GM18909 (cell line): ENCODE measurements around the gene ZCCHC17.

Experiments
- ATAC-seq: cut with Tn5 transposase; IDR thresholded peaks from one replicate; pipeline ENCODE4 v1.9.1; 2021; ENCODE audit warnings: mild to moderate bottlenecking; ENCODE audit not compliant: unreplicated experiment, poor library complexity

The ZCCHC17 gene

GRCh38 chr1:31302709-31303441 lies 6.0 kb downstream of the ZCCHC17 start:
- ATAC-seq = no peak

- ATAC-seq = no peak
Observed at GRCh38 chr1:31306278-31306677, 9.4 kb downstream of the ZCCHC17 start.

GRCh38 chr1:31308036-31308435 lies 11.2 kb downstream of the ZCCHC17 start:
- ATAC-seq = no peak

GRCh38 chr1:31310198-31310597 lies 13.4 kb downstream of the ZCCHC17 start:
- no peak for ATAC-seq

DNA sequence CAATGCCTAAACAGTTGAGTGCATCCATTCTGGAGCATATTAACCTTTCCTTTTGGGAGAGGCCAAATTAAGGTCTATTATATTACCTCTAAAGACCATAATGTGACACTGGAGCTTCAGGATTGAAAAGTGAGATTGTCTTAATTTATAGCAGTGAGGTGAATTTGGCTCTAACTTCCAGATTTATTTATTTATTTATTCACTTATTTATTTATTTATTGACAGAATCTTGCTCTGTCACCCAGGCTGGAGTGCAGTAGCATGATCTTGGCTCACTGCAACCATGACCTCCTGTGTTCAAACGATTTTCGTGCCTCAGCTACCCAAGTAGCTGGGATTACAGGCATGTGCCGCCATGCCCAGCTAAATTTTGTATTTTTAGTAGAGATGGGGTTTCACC lies 19.1 kb downstream of the ZCCHC17 start:
- ATAC-seq = no peak

GRCh38 chr1:31318146-31318545 lies 21.3 kb downstream of the ZCCHC17 start:
- ATAC-seq = no peak

GRCh38 chr1:31324093-31324492 lies 27.3 kb downstream of the ZCCHC17 start:
- ATAC-seq = no peak

DNA sequence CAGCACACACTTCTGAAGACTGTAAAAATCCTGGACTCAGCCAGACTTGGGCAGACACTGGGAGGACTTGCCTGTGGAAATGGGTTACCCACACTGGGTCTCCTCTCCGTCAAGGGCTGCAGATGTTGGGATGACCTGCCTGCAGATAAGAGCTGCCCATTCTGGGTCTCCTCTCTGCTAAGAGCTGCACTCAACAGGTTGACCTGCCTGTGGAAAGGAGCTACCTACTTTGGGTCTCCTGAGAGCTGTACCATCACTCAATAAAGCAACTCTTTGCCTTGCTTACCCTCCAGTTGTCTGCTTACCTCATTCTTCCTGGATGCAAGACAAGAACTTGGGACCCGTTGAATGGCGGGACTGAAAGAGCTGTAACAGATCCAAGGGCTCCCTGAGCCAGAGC lies 28.2 kb downstream of the ZCCHC17 start:
- ATAC-seq = no peak

- ATAC-seq = no peak
Observed at GRCh38 chr1:31326461-31326860, 29.6 kb downstream of the ZCCHC17 start.

DNA sequence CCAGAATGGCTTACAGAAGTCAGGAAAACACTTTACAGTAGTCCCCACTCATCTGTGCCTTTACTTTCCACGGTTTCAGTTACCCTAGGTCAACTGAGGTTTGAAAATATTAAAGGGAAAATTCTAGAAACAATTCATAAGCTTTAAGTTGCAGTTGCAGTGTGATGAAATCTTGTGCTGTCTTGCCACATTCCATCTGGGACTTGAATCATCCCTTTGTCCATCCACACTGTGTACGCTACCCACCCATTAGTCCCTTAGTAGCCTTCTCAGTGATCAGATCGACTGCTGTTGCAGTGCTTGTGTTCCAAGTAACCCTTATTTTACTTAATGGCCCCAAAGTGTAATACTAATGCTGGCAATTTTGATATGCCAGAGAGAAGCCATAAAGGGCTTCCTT lies 30.5 kb downstream of the ZCCHC17 start:
- ATAC-seq = no peak

GRCh38 chr1:31335007-31335406 lies 38.2 kb downstream of the ZCCHC17 start:
- no peak for ATAC-seq

GRCh38 chr1:31336687-31337467 lies 40.0 kb downstream of the ZCCHC17 start:
- ATAC-seq = no peak

DNA sequence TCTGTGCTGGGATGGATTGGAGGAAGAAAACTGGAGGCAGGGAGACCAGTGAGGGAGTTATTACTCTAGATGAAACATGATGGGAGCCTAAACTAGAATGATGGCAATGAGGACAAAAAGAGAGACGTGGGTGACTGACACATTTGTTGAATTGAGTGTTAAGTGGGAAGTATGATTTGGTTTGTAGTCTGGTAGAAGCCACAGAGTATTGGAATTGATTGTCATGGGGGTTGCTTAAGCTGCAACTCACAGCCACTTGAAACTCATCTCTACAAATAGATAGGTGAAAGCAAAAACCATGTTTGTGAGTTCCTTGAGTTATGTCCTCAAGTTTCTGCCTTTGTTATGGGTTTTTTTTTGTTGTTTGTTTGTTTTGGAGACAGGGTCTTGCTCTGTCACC lies 47.7 kb downstream of the ZCCHC17 start:
- ATAC-seq = no peak

GRCh38 chr1:31345635-31346034 lies 48.8 kb downstream of the ZCCHC17 start:
- no peak for ATAC-seq

DNA sequence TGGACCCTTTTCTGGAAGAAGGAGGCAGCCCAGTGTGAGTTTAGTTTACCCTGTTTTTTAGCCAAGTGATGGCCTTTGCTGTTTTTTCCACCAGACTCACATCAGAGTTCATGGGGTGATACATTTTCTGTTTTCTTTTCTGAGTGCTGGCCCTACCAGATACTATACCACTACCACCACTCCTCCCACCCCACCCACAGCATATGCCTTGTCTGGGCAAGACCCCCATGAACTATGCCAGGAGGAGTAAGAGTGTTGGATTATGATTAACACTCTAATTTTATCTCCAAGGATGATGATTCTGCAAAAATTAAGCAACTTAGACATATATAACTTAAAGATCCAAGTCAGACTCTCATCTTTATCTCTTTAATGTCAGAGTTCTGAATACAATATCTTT lies 50.0 kb downstream of the ZCCHC17 start:
- ATAC-seq = no peak

DNA sequence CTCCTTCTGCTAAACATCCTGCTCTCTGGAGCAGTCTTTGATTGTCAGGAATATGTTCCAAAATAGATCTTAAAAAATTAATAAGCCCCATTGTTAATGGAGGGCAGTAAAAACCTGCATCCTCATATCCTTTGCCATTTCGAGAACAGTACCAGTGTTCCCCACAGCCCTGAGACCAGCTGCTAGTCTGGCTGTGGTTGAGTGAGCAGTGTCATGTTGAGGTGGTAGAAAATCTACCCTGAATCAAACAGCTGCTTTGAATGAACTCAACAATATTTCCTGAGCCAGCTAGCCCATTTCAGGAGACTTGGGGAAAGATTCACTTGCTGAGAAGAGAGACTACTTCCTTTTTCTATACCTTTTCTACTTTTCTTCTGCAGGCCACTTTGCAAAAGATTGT lies 51.6 kb downstream of the ZCCHC17 start:
- ATAC-seq = no peak

DNA sequence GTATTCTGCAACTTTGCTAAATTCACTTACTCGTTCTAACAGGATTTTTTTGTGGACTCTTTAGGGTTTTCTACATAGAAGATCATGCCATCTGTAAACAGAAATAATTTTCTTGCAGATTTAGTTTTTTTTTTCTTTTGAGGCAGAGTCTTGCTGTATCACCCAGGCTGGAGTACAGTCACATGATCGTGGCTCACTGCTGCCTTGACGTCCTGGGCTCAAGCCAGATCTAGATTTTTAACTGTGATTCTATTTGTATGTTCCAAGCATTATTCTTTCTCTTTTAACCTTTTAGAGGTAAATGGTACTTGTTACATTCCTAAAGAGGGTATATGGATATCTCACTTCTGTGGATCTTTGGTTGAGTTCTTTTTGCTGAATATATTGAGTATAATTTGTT lies 57.5 kb downstream of the ZCCHC17 start:
- ATAC-seq = no peak

DNA sequence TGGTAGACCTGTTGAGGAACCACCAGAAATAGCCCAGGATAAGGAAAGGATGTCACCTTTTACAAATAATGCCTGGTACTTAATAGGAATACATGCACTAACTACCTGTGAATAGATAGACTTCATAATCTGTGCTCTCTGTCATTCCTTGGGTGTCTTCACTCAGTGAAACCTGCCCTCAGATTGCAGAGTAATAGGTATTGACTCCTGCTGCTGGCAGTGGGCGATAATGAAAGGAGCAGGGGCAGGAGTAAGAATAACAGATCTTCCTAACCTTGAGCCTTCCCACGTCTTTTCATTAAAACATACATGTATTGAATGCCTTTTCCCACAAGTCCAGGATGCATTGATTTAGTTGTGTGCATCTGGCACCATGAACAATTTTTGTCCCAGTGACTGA lies 59.6 kb downstream of the ZCCHC17 start:
- no peak for ATAC-seq

DNA sequence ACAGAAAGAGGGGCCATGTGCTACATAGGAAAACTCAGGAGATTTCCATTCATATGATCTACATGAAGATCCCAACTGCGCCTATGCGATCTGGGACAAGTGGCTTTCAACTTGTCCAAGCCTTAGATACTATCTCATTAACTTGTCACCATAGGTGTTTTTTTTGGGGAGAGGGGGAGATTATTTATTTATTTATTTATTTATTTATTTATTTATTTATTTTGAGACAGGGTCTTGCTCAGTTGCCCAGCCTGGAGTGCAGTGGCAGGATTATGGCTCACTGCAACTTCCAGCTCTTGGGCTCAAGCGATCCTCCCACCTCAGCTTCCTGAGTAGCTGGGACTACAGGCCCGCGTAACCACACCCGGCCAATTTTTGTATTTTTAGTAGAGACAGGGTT lies 64.8 kb downstream of the ZCCHC17 start:
- ATAC-seq = no peak

GRCh38 chr1:31362032-31362431 lies 65.2 kb downstream of the ZCCHC17 start:
- ATAC-seq = no peak

GRCh38 chr1:31364561-31365250 lies 67.9 kb downstream of the ZCCHC17 start:
- no peak for ATAC-seq
